Measurements from ENCODE around the gene SLIT3.

SLIT3 gene

DNA sequence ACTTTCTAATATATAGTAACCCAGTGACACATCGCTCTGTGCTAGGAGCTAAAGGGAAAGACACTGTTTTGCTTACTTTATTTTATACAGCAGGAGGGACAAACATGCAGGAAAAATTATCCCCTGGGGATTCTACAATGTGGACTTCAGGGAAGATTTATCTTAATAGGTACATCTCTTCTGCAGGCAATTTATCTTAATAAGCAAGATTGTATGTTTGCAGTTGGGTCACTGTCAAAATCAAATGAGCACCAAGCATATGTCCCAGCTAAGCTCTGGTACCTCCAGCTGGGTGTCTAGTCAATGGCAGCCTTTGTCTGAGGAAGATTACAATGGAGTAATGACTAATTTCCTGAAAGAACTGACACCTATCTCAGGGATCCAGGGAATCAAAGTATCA lies 411.9 kb downstream of the SLIT3 start:
- no peak for DNase-seq (ENCODE audit: low spot score)

DNA sequence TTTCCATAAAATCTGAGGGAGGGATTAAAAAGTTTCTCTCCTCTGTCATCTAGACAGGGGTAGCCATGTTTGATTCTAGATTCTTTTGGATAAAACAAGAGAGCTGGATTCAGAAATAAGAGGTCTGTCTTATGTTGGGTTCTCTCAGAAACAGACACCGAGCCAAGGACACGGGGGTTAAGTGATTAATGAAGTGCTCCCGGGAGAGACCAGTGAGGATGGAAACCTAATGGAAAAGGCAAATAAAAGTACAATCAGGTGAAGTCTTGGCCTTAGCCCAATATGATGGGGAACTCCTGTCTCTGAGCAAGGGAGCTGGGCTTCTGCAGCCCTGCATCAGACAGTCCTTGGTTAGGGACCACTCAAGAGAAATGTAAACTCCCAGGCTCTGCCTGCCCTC lies 413.0 kb downstream of the SLIT3 start:
- DNase-seq (ENCODE audit: low spot score) = no peak

DNA sequence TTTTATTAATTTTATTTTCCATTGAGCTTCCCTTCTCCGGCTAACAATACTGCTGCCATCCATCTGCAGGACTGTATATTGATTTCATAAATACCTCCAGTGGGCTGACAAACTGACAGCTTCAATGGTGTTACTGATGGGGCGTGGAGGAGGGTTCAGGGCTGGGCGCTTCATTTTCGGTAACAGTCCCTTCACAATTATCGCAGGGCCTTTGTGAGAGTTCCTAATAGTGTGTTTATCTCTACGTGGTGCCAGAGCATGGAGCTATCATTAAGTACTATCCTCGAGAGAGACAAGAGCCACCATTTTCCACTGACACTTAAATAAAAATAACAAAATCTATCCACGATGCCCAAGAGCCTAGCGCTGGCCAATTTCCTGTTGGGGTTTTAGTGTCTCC lies 414.8 kb downstream of the SLIT3 start:
- DNase-seq (ENCODE audit: low spot score) = no peak

DNA sequence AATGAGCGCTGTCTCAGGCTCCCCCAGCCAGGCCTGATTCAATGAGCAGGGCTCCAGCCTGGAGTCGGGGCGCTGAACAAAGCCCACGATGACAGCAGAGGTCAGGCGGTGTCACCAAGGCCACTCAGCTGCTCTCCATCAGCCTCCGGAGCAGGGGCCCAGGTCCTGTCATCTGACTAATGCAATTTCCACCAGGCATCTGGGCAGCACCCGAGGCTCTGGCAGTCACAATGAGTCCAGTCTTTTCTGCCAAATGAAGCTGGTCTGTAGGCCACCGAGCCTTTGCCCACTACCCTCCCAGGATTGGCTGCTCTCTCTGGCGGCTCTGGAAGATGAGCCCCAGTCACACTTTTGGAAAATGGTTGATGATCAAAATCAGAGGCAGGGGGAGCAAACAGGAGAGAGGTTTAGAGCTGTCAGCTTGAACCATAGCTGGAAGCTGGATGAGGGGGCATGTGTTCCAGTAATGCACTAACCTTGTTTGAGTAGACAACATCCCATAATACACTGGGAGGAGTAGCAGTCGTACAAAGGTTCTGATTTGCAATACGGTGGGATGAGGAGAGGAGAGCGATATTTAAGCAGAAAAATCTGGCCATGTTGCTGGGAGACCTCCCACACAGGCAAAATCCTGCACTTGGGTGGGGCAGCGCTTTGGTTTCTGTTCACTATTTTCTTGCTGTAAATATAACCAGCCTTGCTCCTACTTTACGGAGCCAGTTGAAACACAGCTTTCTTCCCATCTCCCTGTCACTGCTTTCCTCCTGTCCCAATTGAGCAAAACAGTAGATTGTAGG lies 415.4 kb downstream of the SLIT3 start:
- DNase-seq (ENCODE audit: low spot score) = no peak

DNA sequence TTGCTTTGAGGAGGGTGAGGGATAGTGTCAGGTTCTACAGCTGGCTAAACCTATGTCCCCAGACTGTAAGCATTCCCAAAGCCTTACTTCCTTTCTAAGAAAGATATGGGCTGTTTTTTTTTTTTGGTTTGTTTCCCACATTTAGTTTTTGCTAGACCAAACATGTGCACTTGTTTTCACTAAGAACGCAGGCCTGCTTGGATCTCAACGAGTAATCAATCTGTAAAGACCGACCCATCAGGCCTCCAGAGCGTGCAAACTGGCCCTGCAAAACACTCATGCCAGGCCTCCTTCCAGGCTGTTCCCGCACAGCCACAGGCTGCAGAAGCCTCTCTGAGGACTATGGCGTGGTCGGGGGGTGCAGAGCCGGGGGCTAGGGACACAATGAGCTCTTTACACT lies 416.9 kb downstream of the SLIT3 start:
- no peak for DNase-seq (ENCODE audit: low spot score)

DNA sequence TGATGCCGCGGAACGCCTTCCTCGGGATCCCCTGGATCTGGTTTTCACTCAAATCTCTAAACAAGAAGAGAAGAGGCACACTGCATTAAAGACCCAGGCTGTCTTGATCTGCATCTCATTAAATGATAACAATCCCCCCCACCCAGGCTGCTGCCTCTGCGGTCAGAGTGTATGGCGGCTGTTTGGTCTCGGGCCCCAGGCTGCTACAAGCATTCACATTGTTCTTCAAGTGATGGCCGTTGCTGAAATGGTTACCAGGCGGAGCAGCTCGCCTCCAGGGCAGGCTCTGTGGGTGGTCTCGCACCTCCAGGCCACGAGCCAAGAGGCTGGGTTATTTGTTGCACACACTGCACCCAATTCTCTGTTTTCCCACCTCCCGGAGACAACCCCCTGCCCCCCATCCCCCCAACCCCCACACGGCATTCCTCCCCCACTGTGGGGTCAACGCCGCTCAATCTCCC lies 417.6 kb downstream of the SLIT3 start:
- DNase-seq (ENCODE audit: low spot score) = no peak

DNA sequence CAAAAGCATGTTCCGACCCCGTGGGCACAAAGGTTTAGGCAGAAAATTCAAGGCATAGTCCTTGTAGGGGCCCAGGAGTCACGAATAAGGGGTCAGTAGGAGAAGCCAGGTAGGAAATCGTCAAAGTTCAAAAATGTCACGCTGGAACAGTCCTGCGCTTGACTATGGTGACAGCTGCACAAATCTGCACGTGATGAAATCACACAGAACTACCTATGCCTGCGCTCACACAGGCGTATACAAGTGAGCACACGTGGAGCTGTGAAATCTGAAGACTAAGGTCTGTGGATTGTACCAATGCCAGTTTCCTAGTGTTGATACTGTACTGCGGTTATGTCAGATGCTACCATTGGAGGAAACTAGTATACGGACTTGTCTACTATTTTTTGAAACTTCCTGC lies 418.7 kb downstream of the SLIT3 start:
- DNase-seq (ENCODE audit: low spot score) = no peak

DNA sequence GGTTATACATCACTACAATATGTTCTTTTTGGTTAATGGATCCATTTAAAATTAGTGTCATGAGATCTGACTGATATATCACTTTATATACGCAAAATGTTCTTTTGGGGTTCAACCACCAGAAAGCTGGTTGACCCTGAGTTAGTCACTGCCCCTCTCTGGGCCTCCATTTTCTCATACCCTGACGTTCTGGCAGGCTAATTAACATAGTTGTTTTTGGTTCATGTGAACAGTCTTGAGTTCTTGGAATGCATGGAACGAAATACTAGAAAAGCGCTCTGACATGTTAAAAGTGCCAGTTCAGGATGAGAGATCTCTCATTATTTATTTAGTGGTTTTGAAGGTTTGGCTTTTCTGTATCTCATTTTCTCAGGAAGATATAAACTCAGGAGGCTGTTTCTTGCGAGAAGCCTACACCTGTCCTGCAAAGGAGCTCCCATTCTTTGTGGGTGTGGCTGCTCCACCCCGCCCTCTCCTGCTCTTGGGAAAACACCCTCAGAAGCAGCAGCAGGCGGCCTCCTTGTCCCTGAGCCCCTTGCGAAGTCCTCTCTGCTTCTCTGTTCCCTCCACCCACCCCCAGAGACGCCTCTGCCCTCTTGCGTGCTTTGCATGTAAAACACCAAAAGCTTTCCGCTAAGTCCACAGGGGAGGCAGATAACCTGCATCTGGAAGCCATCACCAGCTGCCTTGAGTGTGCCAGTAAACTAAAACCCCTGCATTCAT lies 419.4 kb downstream of the SLIT3 start:
- DNase-seq (ENCODE audit: low spot score) = no peak

DNA sequence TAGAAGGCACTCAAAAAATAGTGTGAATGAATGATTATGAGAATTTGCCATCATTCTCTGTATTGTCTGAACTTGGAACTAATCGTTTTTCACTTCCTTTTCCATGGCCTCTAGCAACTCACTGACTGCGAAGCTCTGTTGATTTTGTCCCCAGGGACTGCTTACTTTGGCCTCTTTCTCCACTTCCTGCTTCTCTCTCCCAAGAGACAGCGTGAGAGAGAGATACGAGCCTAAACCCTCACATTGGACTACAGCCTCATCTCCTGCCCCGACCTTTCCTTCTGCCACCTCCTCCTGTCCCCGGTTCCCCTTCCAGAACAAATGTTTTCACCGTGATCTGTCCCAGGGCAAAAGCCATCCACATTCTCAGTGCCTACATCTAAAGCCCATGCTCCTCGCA lies 421.0 kb downstream of the SLIT3 start:
- no peak for DNase-seq (ENCODE audit: low spot score)

DNA sequence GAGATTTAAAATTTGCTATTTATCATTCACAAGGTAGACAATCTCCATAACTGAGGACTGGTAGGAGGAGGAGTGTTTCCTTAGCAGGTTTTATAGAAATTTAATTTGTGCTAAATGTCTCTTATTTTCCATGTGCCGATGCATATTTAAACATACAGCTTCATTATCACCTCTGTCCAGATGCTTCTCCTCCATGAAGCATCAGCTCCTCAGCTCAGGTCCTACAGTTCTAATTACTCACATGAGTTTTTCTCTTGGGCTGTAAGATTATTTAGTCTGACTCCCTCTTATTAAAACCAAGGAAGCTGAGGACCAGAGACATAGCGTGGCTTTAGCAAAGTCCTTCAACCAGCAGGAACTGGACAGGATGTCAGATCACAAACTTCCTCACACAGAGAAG lies 421.6 kb downstream of the SLIT3 start:
- DNase-seq (ENCODE audit: low spot score) = no peak

DNA sequence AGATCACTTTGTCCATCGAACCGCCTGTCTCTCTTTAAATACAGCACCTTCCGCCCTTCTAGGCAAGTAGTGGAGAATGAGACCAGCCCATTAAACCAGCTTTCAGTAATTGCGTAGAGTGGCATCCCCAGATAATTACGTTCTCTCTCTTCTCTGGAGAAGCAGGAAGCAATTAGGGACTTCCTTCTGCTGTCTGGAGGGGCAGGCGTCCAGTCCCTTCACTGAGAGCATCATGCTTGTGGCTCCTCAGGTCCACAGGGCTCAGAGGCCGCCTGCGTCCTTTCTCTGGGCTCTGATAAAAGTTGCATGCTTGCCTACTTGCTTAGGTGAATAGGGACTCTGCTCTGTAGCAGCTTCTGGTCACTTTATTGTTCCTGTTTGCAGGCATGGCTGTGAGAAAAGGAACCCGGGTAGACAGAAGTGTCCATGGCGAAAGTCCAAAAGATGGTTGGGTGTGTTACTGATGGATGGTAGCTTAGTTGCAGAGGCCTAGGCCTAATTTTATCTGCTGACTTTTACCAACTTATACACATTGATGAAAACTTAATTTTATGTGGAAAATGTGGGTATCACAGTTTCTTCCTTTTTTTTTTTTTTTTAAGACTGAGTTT lies 422.7 kb downstream of the SLIT3 start:
- DNase-seq (ENCODE audit: low spot score) = no peak

DNA sequence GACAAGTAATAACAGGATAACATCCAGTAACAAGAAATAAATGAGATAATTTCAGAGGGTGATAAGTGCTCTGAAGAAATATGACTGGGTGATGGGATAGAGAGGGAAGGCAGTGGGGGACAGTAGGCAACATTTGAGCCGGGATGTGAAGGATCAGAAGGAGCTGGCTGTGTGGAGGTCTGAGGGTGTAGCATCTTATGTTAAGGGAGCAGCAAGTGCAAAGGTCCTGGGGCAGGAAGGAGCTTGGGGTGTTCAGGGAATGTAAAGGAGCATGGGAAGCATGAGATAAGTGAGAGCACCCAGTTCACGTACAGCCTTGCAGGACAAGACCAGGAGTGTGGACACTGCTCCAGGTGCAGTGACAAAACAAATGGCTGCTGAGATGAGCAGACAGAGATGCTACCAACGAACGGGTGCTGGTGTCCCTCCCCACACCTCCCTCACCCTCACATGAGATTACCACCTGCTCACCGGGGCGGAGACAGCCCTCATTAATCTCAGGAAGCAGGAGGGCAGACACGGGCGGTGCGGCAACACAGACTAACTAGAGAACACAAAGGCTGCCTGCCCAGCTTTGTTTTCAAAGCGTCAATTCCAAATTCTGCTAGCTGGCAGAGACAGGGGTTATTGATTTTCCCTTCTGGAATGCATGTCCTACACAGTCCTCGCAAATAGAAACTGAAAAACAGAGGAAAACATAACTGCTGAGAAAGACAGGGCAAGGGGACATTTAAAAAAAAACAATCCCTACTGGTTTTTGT lies 423.6 kb downstream of the SLIT3 start:
- peak; percentile 45 for DNase-seq (ENCODE audit: low spot score)

DNA sequence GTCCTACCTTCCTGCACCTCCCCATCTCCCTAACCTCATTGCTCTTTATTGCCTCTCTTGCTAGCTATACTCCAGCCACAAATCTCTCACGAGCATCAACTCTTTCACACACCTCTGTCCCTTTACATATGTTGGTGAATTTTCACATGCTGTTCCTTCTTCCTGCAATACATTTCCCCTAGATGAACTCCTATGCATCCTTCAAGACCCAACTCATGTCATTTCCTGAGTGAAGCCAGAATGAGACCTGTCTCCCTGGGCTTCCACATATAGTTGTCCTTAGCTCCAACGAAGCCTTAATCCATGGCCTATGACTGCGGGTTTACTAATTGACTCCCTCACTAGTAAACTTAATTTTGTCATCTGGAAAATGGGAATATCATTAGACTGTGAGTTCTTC lies 424.5 kb downstream of the SLIT3 start:
- no peak for DNase-seq (ENCODE audit: low spot score)

DNA sequence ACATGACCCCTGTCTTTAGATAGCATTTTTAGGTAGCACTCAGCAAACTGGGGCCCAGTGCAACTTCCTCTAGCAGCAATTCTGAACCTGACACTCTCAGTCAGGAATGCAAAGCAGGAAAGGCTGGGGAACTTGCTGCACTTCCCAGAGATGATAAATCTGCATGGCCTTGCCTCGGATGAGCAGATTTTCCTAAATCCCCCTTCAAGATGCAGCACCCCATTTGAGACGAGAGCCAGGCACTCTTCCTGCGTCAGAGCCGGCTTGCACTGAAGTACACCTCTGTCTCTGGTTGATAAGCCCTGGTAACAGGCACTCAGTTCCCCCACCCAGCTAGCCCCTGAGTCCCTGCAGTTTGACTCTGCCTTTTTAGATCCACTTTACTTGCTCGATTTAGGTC lies 425.1 kb downstream of the SLIT3 start:
- DNase-seq (ENCODE audit: low spot score) = no peak

DNA sequence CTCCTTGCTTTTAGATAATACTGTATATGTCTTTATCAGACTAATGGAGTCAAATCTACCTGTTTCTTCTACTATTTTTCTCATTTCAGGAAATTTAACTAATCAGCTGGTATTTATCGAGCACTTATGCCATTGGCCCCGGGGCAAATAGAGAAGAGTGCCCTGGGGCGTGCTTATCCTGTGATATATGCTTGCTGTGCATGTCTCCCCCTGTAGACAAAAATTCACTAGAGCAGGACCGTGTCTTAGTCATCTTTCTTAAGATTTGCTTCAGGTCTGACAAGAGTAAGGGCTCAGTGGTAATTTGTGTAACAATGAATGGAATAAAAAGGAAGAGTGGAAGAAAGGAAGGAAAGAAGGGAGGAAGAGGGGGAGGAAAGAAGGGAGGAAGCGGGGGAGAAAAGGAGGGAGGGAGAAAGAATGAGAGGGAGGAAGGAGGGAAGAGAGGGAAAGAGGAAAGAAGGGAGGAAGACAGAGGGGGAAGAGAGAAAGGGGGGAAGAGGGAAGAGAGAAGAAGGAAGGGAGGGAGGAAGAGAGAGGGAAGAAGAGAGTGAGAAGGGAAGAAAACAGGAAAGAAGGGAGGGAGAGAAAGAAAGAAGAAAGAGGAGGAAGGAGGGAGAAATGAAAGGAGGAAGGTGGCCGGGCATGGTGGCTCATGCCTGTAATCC lies 426.1 kb downstream of the SLIT3 start:
- DNase-seq (ENCODE audit: low spot score) = peak; percentile 52

DNA sequence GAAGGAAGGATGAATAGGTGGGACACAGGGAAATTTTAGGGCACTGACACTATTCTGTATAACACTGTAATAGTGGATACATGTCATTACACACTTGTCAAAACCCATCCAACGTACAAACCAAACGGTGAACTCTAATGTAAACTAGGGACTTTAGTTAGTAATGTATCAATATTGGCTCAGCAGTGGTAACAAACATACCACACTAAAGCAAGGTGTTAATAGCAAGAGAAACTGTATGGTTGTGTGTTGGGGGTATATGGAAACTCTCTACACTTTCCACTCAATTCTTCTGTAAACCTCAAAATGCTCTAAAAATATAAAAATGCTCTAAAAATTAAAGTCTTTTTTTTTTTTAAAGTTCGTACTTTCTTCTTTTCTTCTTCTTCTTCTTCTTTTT lies 428.7 kb downstream of the SLIT3 start:
- DNase-seq (ENCODE audit: low spot score) = no peak

DNA sequence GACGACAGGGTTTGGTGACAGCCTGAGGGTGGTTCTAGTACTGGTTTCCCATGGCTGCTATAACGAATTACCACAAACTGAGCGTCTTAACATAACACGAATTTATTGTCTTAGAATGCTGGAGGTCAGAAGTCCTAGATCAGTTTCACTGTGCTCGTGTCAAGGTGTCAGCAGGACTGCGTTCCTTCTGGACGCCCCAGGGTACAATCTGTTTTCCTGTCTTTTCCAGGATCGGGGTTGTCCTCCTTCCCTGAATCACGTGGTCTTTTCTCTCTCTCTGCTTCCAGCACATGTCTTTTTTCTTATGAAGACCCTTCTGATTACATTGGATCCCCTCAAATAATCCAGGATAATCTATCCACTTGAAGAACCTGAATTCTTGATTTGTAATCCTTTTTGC lies 430.0 kb downstream of the SLIT3 start:
- DNase-seq (ENCODE audit: low spot score) = no peak

DNA sequence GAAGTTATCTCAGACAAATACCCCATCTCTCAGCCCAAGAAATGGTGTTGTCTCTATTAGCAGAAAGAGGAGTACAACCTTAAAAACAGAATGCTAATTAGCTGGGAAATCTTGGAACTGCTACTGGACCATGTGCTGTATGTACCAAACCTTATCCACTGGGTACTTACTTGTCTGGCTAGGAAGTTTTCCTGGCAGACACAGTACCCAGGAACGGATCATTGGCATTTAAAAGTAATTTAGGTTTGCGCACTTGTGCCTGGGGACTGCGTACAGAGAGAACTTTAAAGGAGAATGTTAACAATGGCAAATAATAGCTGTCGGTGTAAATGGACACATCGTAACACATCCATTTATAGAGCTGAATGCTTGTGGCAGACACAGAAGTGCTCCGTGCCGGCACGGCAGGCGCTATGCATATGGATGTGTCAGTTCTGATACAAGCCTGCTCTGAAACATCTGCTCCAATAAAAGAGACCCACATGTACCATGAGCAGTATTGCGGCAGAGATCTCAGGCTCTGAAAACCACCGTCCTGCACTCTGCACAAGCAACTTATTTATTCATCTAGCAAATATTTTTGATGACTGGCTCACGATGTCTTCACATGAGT lies 431.2 kb downstream of the SLIT3 start:
- DNase-seq (ENCODE audit: low spot score) = no peak

DNA sequence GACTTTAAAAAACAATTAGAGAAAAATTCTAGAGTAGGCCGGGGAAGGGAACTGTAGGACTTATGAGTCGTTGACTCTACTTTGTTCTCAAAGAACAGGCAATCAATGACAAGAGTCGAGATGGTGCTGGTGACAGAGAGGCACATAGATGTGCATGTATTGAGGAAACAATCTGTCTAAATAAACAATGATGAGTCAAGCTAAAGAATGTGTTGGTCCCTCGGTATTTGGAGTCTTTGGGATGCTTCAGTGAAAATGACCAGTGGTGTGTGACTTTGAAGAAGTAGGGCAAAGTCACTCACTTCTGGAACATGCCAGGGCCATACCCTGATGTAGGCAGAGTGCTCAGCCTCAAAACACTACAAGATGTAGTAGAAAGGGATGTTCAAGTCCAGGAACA lies 433.7 kb downstream of the SLIT3 start:
- DNase-seq (ENCODE audit: low spot score) = no peak

DNA sequence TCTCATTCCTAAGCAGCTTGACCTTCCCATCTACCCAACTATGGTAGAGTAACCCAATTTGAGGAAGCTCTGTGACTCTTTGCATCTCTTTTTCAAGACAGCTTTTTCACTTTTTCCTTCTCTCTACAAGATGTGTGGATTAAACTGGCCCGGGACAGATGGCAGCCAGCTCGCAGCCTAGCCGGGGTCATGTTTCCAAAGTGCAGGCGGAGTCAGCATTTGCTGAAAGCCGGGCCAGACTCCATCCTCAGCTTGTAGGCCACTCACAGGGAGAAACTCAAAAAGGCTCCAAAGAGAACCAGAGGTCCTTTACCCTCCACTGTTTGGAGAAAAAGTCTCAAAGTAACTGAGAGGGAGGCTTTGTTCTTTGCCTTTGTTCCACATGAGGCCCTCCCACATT lies 435.0 kb downstream of the SLIT3 start:
- DNase-seq (ENCODE audit: low spot score) = peak; percentile 69

DNA sequence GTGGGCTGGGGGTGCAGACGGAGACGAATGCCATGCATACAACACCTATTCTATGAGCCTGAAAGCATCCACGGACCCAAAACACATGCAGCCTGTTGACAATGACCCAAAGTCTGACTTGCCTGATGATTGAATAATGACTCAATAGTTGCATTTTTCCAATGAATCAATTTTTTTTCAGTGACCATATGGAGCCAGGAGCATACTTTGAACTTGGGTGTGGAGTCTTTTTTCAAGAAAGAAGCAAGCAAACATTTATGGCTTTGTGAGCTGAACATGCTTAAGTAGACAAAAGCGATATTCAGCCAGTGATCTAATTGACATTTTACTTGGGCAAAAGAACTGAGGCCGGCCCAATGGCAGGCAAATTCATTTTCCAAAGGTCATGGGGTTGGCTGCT lies 437.9 kb downstream of the SLIT3 start:
- DNase-seq (ENCODE audit: low spot score) = no peak

DNA sequence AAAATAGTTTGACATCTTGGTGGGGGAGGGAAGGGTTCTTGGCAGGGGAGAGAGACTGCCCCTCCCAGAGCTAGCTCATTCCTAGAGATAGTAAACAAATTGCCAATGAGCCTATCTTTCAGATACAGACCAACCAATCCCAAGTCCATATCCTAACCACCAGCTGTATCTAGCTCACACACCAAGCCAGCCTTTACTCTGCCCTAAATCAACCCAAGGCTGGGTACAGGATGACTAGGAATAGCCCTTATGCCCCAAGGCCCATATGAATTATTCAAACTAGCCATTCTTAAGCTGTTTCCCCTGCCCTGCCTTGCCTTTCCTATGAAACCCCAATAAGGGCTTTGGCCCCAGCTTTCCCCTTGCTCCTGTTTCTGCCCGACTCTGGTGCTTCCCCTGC lies 440.4 kb downstream of the SLIT3 start:
- DNase-seq (ENCODE audit: low spot score) = no peak

Measured in D341Med (cell line).